ENCODE results near the gene TEKT1. TPM values are rescaled to one million over a fixed set of nuclear protein-coding genes. Genes with fewer than 3 reads are reported as not detected.

Gene TEKT1
- total RNA-seq, 1 experiment from 2014 or later: not detected

- H3K36me3 ChIP-seq (ENCODE audit: control insufficient read depth in 1 of 2, insufficient read depth in 2 of 2, low read length in 2 of 2): no peaks in the 10 kb centered on the region
- no peak for TF ChIP-seq TCF7L2 (IDR thresholded peaks at IDR 0.05; ENCODE audit: borderline replicate concordance, extremely low read depth, insufficient read depth, insufficient read length)
- TF ChIP-seq CBX3 (IDR thresholded peaks at IDR 0.05; ENCODE audit: low read depth): no peak
- TF ChIP-seq ELF1 (IDR thresholded peaks at IDR 0.05; ENCODE audit: borderline replicate concordance, low read depth): no peak
- TF ChIP-seq EZH2 (IDR thresholded peaks at IDR 0.05): no peak
- TF ChIP-seq YY1 (IDR thresholded peaks at IDR 0.05; ENCODE audit: extremely low read depth, insufficient replicate concordance, low read depth, low read length): no peak
- no peak for TF ChIP-seq FOSL1 (IDR thresholded peaks at IDR 0.05; ENCODE audit: low read depth)
- TF ChIP-seq CEBPB (IDR thresholded peaks at IDR 0.05; ENCODE audit: low read depth): no peak
- TF ChIP-seq EZH2phosphoT487 (IDR thresholded peaks at IDR 0.05; ENCODE audit: borderline replicate concordance): no peak
- no peak for TF ChIP-seq JUND (IDR thresholded peaks at IDR 0.05)
- no peak for TF ChIP-seq ZNF274 (IDR thresholded peaks at IDR 0.05; ENCODE audit: low read depth, low read length)
- TF ChIP-seq, protein P1, sequence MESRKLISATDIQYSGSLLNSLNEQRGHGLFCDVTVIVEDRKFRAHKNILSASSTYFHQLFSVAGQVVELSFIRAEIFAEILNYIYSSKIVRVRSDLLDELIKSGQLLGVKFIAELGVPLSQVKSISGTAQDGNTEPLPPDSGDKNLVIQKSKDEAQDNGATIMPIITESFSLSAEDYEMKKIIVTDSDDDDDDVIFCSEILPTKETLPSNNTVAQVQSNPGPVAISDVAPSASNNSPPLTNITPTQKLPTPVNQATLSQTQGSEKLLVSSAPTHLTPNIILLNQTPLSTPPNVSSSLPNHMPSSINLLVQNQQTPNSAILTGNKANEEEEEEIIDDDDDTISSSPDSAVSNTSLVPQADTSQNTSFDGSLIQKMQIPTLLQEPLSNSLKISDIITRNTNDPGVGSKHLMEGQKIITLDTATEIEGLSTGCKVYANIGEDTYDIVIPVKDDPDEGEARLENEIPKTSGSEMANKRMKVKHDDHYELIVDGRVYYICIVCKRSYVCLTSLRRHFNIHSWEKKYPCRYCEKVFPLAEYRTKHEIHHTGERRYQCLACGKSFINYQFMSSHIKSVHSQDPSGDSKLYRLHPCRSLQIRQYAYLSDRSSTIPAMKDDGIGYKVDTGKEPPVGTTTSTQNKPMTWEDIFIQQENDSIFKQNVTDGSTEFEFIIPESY (IDR thresholded peaks at IDR 0.05; ENCODE audit: extremely low read depth, insufficient replicate concordance, low read length): no peak
- no peak for TF ChIP-seq SIN3A (IDR thresholded peaks at IDR 0.05; ENCODE audit: low read depth)
- no peak for TF ChIP-seq REST (IDR thresholded peaks at IDR 0.05; ENCODE audit: low read depth)
- TF ChIP-seq, protein P2, sequence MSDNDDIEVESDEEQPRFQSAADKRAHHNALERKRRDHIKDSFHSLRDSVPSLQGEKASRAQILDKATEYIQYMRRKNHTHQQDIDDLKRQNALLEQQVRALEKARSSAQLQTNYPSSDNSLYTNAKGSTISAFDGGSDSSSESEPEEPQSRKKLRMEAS (IDR thresholded peaks at IDR 0.05): no peak
- TF ChIP-seq SP1 (IDR thresholded peaks at IDR 0.05; ENCODE audit: low read depth): no peak
- TF ChIP-seq SRF (IDR thresholded peaks at IDR 0.05; ENCODE audit: low read depth): no peak
- TF ChIP-seq RAD21 (IDR thresholded peaks at IDR 0.05; ENCODE audit: low read depth): no peak
- TF ChIP-seq CTCF (IDR thresholded peaks at IDR 0.05 in 2 of 3, conservative IDR thresholded peaks at IDR 0.05 in 1 of 3; ENCODE audit: borderline replicate concordance in 1 of 3, insufficient read depth in 1 of 3, low read depth in 2 of 3, low read length in 2 of 3): no peak
- no peak for TF ChIP-seq POLR2AphosphoS5 (IDR thresholded peaks at IDR 0.05; ENCODE audit: low read depth, low read length)
- H4K20me1 ChIP-seq (ENCODE audit: insufficient read depth): no peaks in the 10 kb centered on the region
- H3K27me3 ChIP-seq (ENCODE audit: insufficient read depth, low read length): peaks cover 13% of the 10 kb centered on the region; the same call in 1 of the 2 replicates
- intact Hi-C loops (cut with micrococcal nuclease): no loop called here
- no peak overlapping the region for H3K9ac ChIP-seq (ENCODE audit: low read length)
- RAD21 ChIA-PET (ENCODE audit: low non-redundant PET in 1 of 2, low total read pairs in 2 of 2, uncharacterized antibody in 2 of 2, unreplicated experiment in 2 of 2): no interaction called here
- ATAC-seq (no peak), DNase-seq (ENCODE audit: low read depth, low spot score) (no peak)
- no peak overlapping the region for H3K27ac ChIP-seq (ENCODE audit: low read depth, low read length)
- CTCF ChIA-PET: no interaction called here
- no peaks in the 10 kb centered on the region for H3K4me1 ChIP-seq (ENCODE audit: control insufficient read depth in 1 of 2, insufficient read depth in 2 of 2, low read length in 2 of 2)
- H3K9me3 ChIP-seq (ENCODE audit: control insufficient read depth in 1 of 2, insufficient read depth in 1 of 2, low read depth in 1 of 2, low read length in 2 of 2): no peaks in the 10 kb centered on the region
- no peak overlapping the region for H2AFZ ChIP-seq (ENCODE audit: low read depth, low read length, poor library complexity, severe bottlenecking)
- POLR2A ChIA-PET: no interaction called here
- H3K9me2 ChIP-seq (ENCODE audit: insufficient read depth): no peaks in the 10 kb centered on the region
- H3K4me2 ChIP-seq (ENCODE audit: low read length): no peak overlapping the region
- no peaks in the 10 kb centered on the region for H3K79me2 ChIP-seq (ENCODE audit: insufficient read depth, low read length)
- no TSS peak for BruUV-seq (replicated peaks)
- no peak overlapping the region for H3K4me3 ChIP-seq (replicated peaks in 1 of 2; ENCODE audit: low read depth in 1 of 2, low read length in 2 of 2)
Observed at GRCh38 chr17:6797718-6798351, 33.7 kb downstream of the TEKT1 start.
